Thymus (tissue), 11 donors: ENCODE measurements around the gene ANGPT4. TPM values are rescaled to one million over a fixed set of nuclear protein-coding genes. Genes with fewer than 3 reads are reported as not detected.
"Not testable (repeated sequence)": the region's sequence is repeated elsewhere in the genome, so short reads cannot be mapped to it uniquely, and the experiment has no call there.

Experiments used
- DNase-seq, 9 donors: peaks; one replicate each; pipeline ENCODE4 v3.0.0-alpha.2; 2013; ENCODE audit warnings: low spot score in 9 of 9, low read depth in 6 of 9, missing footprints in 1 of 9
- H3K27ac ChIP-seq, 2 donors: one replicate each; pipeline ENCODE4 v1.5.1; 2013; ENCODE audit warnings: control low read depth in 1 of 2, low read depth in 1 of 2, low read length in 1 of 2, mild to moderate bottlenecking in 1 of 2, moderate library complexity in 1 of 2
- H3K27me3 ChIP-seq, 2 donors: one replicate each; pipeline ENCODE4 v1.5.1; 2013; ENCODE audit warnings: low read length in 1 of 2; ENCODE audit not compliant: control insufficient read depth in 2 of 2, insufficient read depth in 1 of 2
- H3K36me3 ChIP-seq, 2 donors: one replicate each; pipeline ENCODE4 v1.5.1; 2013; ENCODE audit warnings: low read length in 1 of 2, mild to moderate bottlenecking in 1 of 2, moderate library complexity in 1 of 2; ENCODE audit not compliant: control insufficient read depth in 2 of 2, insufficient read depth in 2 of 2
- H3K4me1 ChIP-seq, 2 donors: one replicate each; pipeline ENCODE4 v1.5.1; 2013; ENCODE audit warnings: low read length in 2 of 2; ENCODE audit not compliant: control insufficient read depth in 2 of 2, insufficient read depth in 2 of 2
- H3K4me3 ChIP-seq, 2 donors: one replicate each; pipeline ENCODE4 v1.5.1; 2013; ENCODE audit warnings: low read length in 2 of 2, control low read depth in 1 of 2, mild to moderate bottlenecking in 1 of 2
- H3K9me3 ChIP-seq, 2 donors: one replicate each; pipeline ENCODE4 v1.5.1; 2013; ENCODE audit warnings: low read length in 1 of 2, mild to moderate bottlenecking in 1 of 2; ENCODE audit not compliant: control insufficient read depth in 2 of 2, insufficient read depth in 1 of 2
- WGBS: extraction: QIAGEN DNeasy Blood & Tissue Kit; methylation state at CpG from one replicate; pipeline ENCODE4 v1.1.7; 2013; 5-methylcytosine and 5-hydroxymethylcytosine counted together
- polyA plus RNA-seq: library from polyadenylated mRNA; stranded (reverse); fragments of 200-250 nt; gene quantifications from one replicate; pipeline ENCODE4 v1.2.3, GENCODE V29; 2013
- total RNA-seq: library from RNA; stranded (reverse); fragments of 120-200 nt; gene quantifications from one replicate; pipeline ENCODE4 v1.2.4, GENCODE V29; 2013
- donor health status: healthy.

The ANGPT4 gene
- total and polyA plus RNA-seq, 2 donors = under 0.01 to 0.34 TPM

- Histone ChIP-seq H3K27ac (no peak overlapping the region), H3K36me3 (no peaks in the 10 kb centered on the region), H3K9me3 (no peaks in the 10 kb centered on the region), H3K27me3 (no peaks in the 10 kb centered on the region), H3K4me3 (no peak overlapping the region), H3K4me1 (peaks cover 20 to 22% of the 10 kb centered on the region in 2 donors)
- 98% methylated on average over 3 of the region's 3 CpGs for WGBS
- no peak for DNase-seq
These were observed 84.2 kb downstream of the ANGPT4 start for GRCh38 chr20:831956-832355.

DNA sequence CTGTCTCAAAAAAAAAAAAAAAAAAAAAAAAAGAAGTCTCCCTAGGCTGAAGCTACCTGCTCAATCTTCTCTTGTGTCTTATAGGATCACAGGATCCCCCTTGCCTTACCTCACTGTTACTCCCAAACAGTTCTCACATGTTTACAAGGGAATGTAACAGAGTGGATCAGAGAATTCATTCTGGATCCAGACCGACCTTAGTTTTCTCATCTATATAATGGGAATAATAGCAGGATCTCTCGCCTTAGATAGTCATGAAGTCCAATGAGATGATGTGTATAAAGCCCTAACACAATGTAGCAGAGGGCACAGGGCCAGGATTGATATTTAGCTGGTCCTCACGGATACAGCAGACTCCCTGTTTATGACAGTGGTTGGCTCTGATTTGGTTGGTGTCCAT is 84.9 kb downstream of the ANGPT4 start:
- H3K27me3 ChIP-seq = no peaks in the 10 kb centered on the region
- H3K4me3 ChIP-seq = no peak overlapping the region
- DNase-seq = no peak
- no peak overlapping the region for H3K27ac ChIP-seq
- peaks cover 20 to 22% of the 10 kb centered on the region in 2 donors for H3K4me1 ChIP-seq
- 97% methylated on average over 3 of the region's 3 CpGs for WGBS
- H3K9me3 ChIP-seq = no peaks in the 10 kb centered on the region
- no peaks in the 10 kb centered on the region for H3K36me3 ChIP-seq

- WGBS = 95% methylated on average over 8 of the region's 8 CpGs
- Histone ChIP-seq H3K27me3 (no peaks in the 10 kb centered on the region), H3K9me3 (no peaks in the 10 kb centered on the region), H3K4me3 (no peak overlapping the region), H3K36me3 (no peaks in the 10 kb centered on the region), H3K27ac (no peak overlapping the region), H3K4me1 (peaks cover 8 to 16% of the 10 kb centered on the region in 2 donors)
- no peak for DNase-seq
These were observed 86.1 kb downstream of the ANGPT4 start for GRCh38 chr20:830011-830521.

GRCh38 chr20:829551-829950 is 86.6 kb downstream of the ANGPT4 start:
- WGBS = 98% methylated on average over 2 of the region's 2 CpGs
- Histone ChIP-seq H3K36me3 (no peaks in the 10 kb centered on the region), H3K9me3 (no peaks in the 10 kb centered on the region), H3K4me3 (no peak overlapping the region), H3K27me3 (no peaks in the 10 kb centered on the region), H3K27ac (no peak overlapping the region), H3K4me1 (peaks cover 5 to 11% of the 10 kb centered on the region in 2 donors)
- no peak for DNase-seq

GRCh38 chr20:828987-829386 is 87.1 kb downstream of the ANGPT4 start:
- H3K27ac ChIP-seq = no peak overlapping the region
- H3K36me3 ChIP-seq = no peaks in the 10 kb centered on the region
- 78% methylated on average over 6 of the region's 6 CpGs for WGBS
- H3K4me1 ChIP-seq = peaks cover 0 to 6% of the 10 kb centered on the region in 2 donors
- DNase-seq = peak in 1 of 9 donors; percentile 16
- H3K9me3 ChIP-seq = no peaks in the 10 kb centered on the region
- H3K27me3 ChIP-seq = no peaks in the 10 kb centered on the region
- no peak overlapping the region for H3K4me3 ChIP-seq

DNA sequence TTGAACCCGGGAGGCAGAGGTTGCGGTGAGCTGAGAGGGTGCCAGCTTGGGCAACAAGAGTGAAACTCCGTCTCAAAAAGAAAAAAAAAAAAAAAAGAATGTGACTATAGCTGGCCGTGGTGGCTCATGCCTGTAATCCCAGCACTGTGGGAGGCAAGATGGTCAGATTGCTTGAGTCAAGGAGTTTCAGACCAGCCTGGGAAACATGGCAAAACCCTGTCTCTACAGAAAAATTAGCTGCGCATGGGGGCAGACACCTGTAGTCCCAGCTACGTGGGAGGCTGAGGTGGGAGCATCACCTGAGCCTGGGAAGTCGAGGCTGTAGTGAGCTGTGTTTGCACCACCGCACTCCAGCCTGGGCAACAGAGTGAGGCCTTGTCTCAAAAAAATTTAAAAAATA is 88.2 kb downstream of the ANGPT4 start:
- not testable (repeated sequence) for H3K4me3 ChIP-seq, H3K27me3 ChIP-seq, H3K4me1 ChIP-seq, H3K27ac ChIP-seq, H3K36me3 ChIP-seq, H3K9me3 ChIP-seq, DNase-seq
- WGBS = 95% methylated on average over 8 of the region's 8 CpGs

DNA sequence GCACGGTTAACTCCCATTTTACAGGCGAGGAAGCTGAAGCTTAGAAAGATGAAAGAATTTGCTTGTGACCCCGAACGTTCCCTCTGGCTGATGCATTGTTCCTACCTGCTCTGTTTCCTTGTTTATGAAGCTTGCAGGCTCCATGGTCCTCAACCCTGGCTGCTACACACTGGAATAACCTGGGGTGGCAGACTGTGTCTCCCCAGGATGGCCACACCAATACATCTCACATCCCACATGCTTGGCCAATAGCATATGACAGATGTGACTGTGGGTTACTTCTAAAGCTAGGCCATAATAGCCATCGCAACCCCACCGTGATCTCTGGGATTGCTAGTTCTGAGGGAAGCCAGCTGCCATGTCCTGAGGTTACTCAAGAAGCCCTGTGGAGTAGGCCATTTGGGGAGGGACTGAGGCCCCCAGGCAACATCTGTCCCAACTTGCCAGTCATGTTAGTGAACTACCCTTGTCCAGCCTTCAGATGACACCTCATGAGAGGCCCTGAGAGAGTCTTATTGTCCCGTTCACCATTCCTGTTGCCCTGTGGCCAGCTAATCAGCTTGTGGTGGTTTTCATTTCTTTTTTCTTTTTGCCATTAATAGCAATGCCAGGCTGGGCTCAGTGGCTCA is 89.3 kb downstream of the ANGPT4 start:
- H3K9me3 ChIP-seq = no peaks in the 10 kb centered on the region
- H3K4me3 ChIP-seq = no peak overlapping the region
- H3K36me3 ChIP-seq = no peaks in the 10 kb centered on the region
- 95% methylated on average over 7 of the region's 7 CpGs for WGBS
- H3K27me3 ChIP-seq = no peaks in the 10 kb centered on the region
- no peak overlapping the region for H3K27ac ChIP-seq
- peaks cover 0 to 2% of the 10 kb centered on the region in 2 donors for H3K4me1 ChIP-seq
- no peak for DNase-seq

DNA sequence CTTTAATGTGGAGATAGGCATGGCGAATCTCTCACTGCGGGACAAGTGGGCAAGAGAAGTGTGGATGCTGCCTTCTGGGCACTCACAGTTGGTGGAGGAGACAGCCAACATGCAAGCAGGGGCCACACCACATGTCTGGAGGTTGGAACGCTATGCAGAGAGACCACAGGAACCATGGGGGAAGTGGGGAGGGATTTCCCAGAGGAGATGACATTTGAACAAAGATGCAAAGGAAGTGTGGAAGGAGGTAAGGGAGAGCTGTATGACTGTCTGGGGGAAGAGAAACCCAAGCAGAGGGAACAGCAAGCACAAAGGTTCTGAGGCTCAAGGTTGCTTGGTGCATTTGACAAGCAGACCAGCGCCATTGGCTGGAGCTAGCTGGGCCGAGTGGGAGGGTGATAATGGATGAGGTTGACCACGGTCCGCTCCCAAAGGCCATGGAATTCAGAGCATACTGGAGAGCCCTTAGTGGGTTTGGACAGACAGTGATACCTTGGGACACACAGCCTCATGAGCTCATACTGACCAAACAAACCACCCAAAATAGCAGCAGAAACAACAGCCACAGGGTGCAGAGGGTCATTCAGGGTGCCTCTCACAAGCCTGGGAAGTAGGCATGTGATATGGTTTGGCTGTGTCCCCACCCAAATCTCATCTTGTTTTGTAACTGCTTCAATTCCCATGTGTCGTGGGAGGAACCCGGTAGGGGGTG is 90.3 kb downstream of the ANGPT4 start:
- Histone ChIP-seq H3K27me3 (no peaks in the 10 kb centered on the region), H3K27ac (no peak overlapping the region), H3K4me3 (no peak overlapping the region), H3K4me1 (peaks cover 0 to 2% of the 10 kb centered on the region in 2 donors), H3K36me3 (no peaks in the 10 kb centered on the region), H3K9me3 (no peaks in the 10 kb centered on the region)
- no peak for DNase-seq
- WGBS = 92% methylated on average over 9 of the region's 9 CpGs

- Histone ChIP-seq H3K27me3 (no peaks in the 10 kb centered on the region), H3K36me3 (no peaks in the 10 kb centered on the region), H3K4me1 (peaks cover 0 to 2% of the 10 kb centered on the region in 2 donors), H3K9me3 (no peaks in the 10 kb centered on the region), H3K4me3 (no peak overlapping the region), H3K27ac (no peak overlapping the region)
- WGBS = 86% methylated on average over 4 of the region's 4 CpGs
- DNase-seq = no peak
These were observed 91.2 kb downstream of the ANGPT4 start for GRCh38 chr20:824916-825315.
